GM13976 (cell line): ENCODE results near the gene STAG2.

Source experiments
- DNase-seq: peaks from one replicate; pipeline ENCODE4 v3.0.0; 2012; ENCODE audit warnings: low spot score
- CTCF ChIP-seq: IDR thresholded peaks from 2 replicates; pipeline ENCODE4 v1.5.1; 2012; ENCODE audit warnings: borderline replicate concordance, mild to moderate bottlenecking; ENCODE audit not compliant: insufficient read depth; ENCODE audit errors: extremely low read depth, missing control alignments, control extremely low read depth
- in situ Hi-C: fragments of 300-500 bp; cut with MboI; formaldehyde crosslinking; loops from one replicate; pipeline ENCODE4 v1.12.0; 2022; ENCODE audit warnings: low sequenced_read_pairs, mixed read lengths, inconsistent platforms; ENCODE audit not compliant: unreplicated experiment

The STAG2 gene

GRCh38 chrX:123994730-123995129, 33.2 kb downstream of the STAG2 start:
- DNase-seq, result no peak
- no peak for TF ChIP-seq CTCF
- in situ Hi-C loops, result no loop called here

GRCh38 chrX:124001581-124001980, 40.1 kb downstream of the STAG2 start:
- in situ Hi-C loops, result no loop called here
- no peak for TF ChIP-seq CTCF
- no peak for DNase-seq

- in situ Hi-C loops, result no loop called here
- DNase-seq, result no peak
- TF ChIP-seq CTCF, result no peak
Measured at GRCh38 chrX:124005228-124005627, 43.7 kb downstream of the STAG2 start.

- DNase-seq, result no peak
- in situ Hi-C loops, result no loop called here
- TF ChIP-seq CTCF, result no peak
Measured at GRCh38 chrX:124010157-124010556, 48.7 kb downstream of the STAG2 start.

DNA sequence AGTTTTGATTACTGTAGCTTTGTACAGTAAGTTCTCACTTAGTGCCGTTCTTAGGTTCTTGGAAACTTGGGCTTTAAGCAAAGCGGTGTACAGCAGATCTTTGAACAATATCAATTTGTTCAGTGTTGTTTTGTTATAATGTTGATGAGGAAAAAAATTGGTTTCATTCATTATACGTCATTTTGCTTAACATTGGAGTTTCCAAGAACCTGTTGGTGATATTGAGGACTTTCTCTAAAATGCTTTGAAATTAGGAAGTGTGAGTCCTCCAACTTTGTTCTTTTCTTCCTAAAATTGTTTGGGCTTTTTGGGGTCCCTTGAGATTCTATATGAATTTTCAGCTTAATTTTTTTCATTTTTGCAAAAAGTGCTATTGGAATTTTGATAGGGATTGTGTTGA, 49.1 kb downstream of the STAG2 start:
- in situ Hi-C loops, result no loop called here
- TF ChIP-seq CTCF, result no peak

DNA sequence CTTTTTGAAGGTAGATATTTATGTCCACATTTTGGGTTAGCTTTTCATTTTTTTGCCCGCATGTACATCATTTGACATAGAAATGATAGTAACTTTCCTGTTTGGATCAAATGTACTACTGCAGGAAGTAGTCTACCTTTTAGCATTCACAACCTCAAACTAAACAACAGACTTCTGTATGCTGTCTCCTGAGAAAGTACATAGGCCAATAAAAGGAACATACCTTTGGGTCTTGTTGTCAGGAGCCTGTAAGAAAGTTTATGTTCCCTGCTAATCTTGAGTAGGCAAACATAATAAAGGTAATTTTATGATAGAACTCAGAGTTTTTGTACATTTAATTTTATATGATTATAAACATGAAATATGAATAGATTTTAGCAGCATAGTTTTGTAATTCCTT, 54.2 kb downstream of the STAG2 start:
- no peak for DNase-seq
- no peak for TF ChIP-seq CTCF
- in situ Hi-C loops, result no loop called here

More for the DNA sequence above, 49.1 kb downstream of the STAG2 start:
- DNase-seq, result no peak

- no peak for DNase-seq
- in situ Hi-C loops, result no loop called here
- no peak for TF ChIP-seq CTCF
Measured at GRCh38 chrX:124016825-124017224, 55.3 kb downstream of the STAG2 start.
